GM18868 (cell line): ENCODE data around the gene PALLD.

Experiments
- ATAC-seq: cut with Tn5 transposase; IDR thresholded peaks from one replicate; pipeline ENCODE4 v1.9.1; 2021; ENCODE audit warnings: mild to moderate bottlenecking, moderate library complexity; ENCODE audit not compliant: unreplicated experiment

Gene PALLD

GRCh38 chr4:168637872-168638756, 141.3 kb downstream of the PALLD start:
- ATAC-seq = no peak

GRCh38 chr4:168639914-168640313, 143.1 kb downstream of the PALLD start:
- no peak for ATAC-seq

GRCh38 chr4:168641811-168642140, 144.9 kb downstream of the PALLD start:
- no peak for ATAC-seq

- ATAC-seq = no peak
These were observed 145.7 kb downstream of the PALLD start for GRCh38 chr4:168642591-168642990.

GRCh38 chr4:168643111-168643795, 146.4 kb downstream of the PALLD start:
- no peak for ATAC-seq

GRCh38 chr4:168643796-168644159, 146.9 kb downstream of the PALLD start:
- ATAC-seq = no peak

- no peak for ATAC-seq
These were observed 149.3 kb downstream of the PALLD start for GRCh38 chr4:168646001-168646768.

DNA sequence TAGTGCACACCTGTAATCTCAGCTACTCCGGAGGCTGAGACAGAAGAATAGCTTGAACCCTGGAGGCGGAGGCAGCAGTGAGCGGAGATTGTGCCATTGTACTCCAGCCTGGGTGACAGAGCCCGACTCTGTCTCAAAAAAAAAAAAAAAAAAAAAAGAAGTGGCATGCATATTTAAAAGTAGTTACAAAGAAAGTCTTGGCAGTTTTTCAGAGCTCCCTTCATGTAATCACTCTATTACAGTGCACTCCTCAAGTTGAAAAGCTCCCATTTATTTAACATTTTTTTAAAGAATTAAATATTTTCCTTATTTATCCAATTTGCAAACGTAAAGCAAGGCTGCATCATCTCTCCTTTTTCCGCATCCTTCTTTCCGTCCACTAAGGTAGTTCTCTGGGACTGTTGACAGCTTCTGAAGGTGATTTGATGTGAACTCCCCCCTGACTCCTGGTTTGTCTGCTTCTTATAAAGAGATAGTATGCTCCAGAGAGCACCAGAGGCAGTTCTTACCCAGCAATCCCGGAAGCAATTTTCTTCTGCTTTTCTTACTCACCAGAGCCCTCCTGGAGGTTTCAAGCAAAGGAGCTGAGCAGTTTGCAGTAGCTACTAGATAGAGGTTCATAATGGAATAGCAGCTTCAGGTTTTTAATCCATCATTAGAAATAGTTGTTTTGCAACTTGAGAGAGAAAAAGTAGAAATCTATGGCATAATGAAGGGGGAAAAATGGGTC, 151.0 kb downstream of the PALLD start:
- no peak for ATAC-seq

DNA sequence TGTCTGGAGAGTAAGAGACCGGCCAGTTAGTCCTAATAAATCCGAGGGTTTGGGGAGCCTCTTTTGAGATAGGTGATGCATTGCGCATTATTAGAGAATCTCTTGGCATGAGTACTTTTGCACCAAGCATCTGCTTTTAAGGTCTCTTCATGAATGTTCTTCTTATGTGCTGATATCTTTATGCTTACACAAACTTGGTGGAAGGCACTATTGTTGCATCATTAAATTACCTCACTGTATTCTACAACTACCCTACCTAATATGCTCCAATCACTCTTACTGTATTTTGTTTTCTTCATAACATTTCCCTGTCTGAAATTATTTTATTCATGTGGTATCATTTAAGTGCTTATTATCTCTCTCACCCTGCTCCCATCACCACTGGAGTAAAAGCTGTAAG, 151.6 kb downstream of the PALLD start:
- ATAC-seq = no peak

- ATAC-seq = no peak
These were observed 152.1 kb downstream of the PALLD start for GRCh38 chr4:168648929-168649328.

DNA sequence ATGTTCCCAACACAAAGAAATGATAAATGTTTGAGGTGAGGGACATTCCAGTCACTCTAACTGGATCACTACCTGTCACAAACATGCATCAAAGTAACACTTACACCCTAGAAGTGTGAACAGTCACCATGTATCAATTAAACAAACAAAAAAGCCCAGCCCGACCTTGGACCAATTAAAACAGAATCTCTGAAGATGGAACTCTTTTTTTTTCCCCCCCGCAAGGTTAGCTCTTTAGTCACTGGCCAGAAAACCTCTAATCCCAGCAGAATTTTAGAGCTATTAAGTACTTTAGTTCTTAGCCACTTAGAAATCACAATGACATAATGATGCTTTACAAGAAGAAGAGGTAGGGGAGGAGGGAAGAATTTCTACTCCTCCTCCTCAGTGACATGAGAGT, 154.5 kb downstream of the PALLD start:
- no peak for ATAC-seq

DNA sequence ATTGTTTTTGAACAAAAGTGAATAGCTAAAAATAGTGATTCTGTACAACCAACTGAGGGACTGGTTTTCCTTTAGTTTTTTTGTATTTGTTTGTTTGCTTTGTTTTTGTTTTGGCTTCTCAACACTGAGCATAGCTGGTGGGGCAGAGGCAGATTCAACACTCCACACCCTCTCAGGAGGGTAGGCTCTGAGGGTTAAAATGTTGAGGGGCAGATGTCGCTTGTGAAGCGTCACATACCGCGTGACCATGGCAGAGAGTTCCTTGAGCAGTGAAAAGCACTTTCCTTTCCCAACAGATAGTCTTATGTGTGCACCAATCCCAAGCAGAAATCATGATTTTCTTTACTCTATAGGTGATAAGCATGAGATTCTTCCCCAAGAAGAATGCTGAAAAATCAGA, 155.0 kb downstream of the PALLD start:
- ATAC-seq = no peak

DNA sequence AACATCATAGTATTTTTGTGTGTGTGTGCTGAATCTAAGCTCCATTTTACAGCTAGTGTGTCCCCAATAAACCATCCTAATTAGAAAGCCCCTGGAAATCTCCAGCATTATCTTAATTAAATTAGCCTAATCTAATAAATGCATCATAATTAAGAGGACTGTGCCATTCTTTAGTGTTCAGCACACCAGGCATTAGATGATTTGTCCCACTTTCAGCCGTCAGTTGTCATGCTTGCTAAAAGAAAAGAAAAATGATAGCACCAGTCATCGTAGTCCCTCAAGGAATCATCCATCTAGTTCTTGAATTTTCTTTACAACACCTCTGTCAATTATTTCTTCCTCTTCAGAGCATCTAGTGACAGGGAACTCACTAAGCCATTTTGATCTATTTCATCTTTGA, 155.9 kb downstream of the PALLD start:
- ATAC-seq = no peak

- no peak for ATAC-seq
These were observed 157.4 kb downstream of the PALLD start for GRCh38 chr4:168654104-168654847.

DNA sequence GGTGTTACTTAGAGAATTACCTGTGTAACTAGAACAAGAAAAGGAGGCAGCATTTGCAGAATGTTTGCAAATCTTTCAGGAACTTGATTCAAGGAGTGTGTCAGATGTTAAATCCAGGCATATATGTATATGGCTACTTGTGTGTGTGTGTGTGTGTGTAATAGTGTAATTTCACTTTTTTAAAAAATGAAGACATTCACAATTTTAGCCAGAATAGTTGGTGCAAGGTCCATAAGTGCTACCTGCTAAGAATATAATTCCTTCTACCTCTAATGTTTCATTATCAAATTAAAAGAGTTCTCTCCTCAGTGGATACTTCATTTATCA, 158.0 kb downstream of the PALLD start:
- ATAC-seq = no peak

GRCh38 chr4:168655182-168655581, 158.3 kb downstream of the PALLD start:
- no peak for ATAC-seq

- ATAC-seq = no peak
These were observed 159.3 kb downstream of the PALLD start for GRCh38 chr4:168656055-168656660.

GRCh38 chr4:168656946-168657473, 160.2 kb downstream of the PALLD start:
- no peak for ATAC-seq

- ATAC-seq = no peak
These were observed 161.9 kb downstream of the PALLD start for GRCh38 chr4:168658751-168659150.
